Measurements from ENCODE around the gene XRCC4. TPM values are rescaled to one million over a fixed set of nuclear protein-coding genes. Genes with fewer than 3 reads are reported as not detected.

Gene XRCC4
- total RNA-seq, 1 experiment from 2014 or later, result 24.6 TPM

GRCh38 chr5:83199126-83199525 lies 121.8 kb downstream of the XRCC4 start:
- Histone ChIP-seq H3K9me3 (ENCODE audit: control insufficient read depth in 1 of 2, insufficient read depth in 1 of 2, low read depth in 1 of 2, low read length in 2 of 2) (no peaks in the 10 kb centered on the region), H3K79me2 (ENCODE audit: insufficient read depth, low read length) (no peaks in the 10 kb centered on the region), H3K9me2 (ENCODE audit: insufficient read depth) (peaks cover 4% of the 10 kb centered on the region; the same call in 1 of the 2 replicates), H2AFZ (ENCODE audit: low read depth, low read length, poor library complexity, severe bottlenecking) (no peak overlapping the region), H3K27me3 (ENCODE audit: insufficient read depth, low read length) (no peaks in the 10 kb centered on the region), H4K20me1 (ENCODE audit: insufficient read depth) (no peaks in the 10 kb centered on the region), H3K9ac (ENCODE audit: low read length) (no peak overlapping the region), H3K4me2 (ENCODE audit: low read length) (no peak overlapping the region), H3K27ac (ENCODE audit: low read depth, low read length) (no peak overlapping the region), H3K4me3 (replicated peaks in 1 of 2; ENCODE audit: low read depth in 1 of 2, low read length in 2 of 2) (no peak overlapping the region), H3K4me1 (ENCODE audit: control insufficient read depth in 1 of 2, insufficient read depth in 2 of 2, low read length in 2 of 2) (no peaks in the 10 kb centered on the region), H3K36me3 (ENCODE audit: control insufficient read depth in 1 of 2, insufficient read depth in 2 of 2, low read length in 2 of 2) (no peaks in the 10 kb centered on the region)
- no TSS peak for BruUV-seq (replicated peaks)
- ATAC-seq (no peak), DNase-seq (ENCODE audit: low read depth, low spot score) (no peak)
- ChIA-PET CTCF (no interaction called here), POLR2A (no interaction called here), RAD21 (ENCODE audit: low non-redundant PET in 1 of 2, low total read pairs in 2 of 2, uncharacterized antibody in 2 of 2, unreplicated experiment in 2 of 2) (no interaction called here)
- intact Hi-C loops (cut with micrococcal nuclease), result no loop called here
- TF ChIP-seq CTCF (IDR thresholded peaks at IDR 0.05 in 2 of 3, conservative IDR thresholded peaks at IDR 0.05 in 1 of 3; ENCODE audit: borderline replicate concordance in 1 of 3, insufficient read depth in 1 of 3, low read depth in 2 of 3, low read length in 2 of 3) (no peak), ZBTB33 (IDR thresholded peaks at IDR 0.05; ENCODE audit: extremely low read depth, insufficient replicate concordance, low read length) (no peak), EGR1 (IDR thresholded peaks at IDR 0.05; ENCODE audit: low read depth) (no peak), RAD21 (IDR thresholded peaks at IDR 0.05; ENCODE audit: low read depth) (no peak), POLR2A (IDR thresholded peaks at IDR 0.05; ENCODE audit: borderline replicate concordance, extremely low read depth, insufficient read depth, insufficient read length) (no peak), ZNF274 (IDR thresholded peaks at IDR 0.05; ENCODE audit: low read depth, low read length) (no peak), EZH2 (IDR thresholded peaks at IDR 0.05) (no peak), SIN3A (IDR thresholded peaks at IDR 0.05; ENCODE audit: low read depth) (no peak), MAX (IDR thresholded peaks at IDR 0.05) (no peak), TCF7L2 (IDR thresholded peaks at IDR 0.05; ENCODE audit: borderline replicate concordance, extremely low read depth, insufficient read depth, insufficient read length) (no peak), REST (IDR thresholded peaks at IDR 0.05; ENCODE audit: low read depth) (no peak), YY1 (IDR thresholded peaks at IDR 0.05; ENCODE audit: extremely low read depth, insufficient replicate concordance, low read depth, low read length) (no peak)
